Neural cell (in vitro differentiated cells): ENCODE measurements around the gene TARBP2.

Experiments used
- EZH2 ChIP-seq: fragments of 200-600, 300-800 bp; shearing (Covaris generic), sonication (generic); IDR thresholded peaks from 2 replicates; pipeline ENCODE4 v1.6.1; 2014; ENCODE audit warnings: antibody characterized with exemption, low read length, borderline replicate concordance, mild to moderate bottlenecking; ENCODE audit not compliant: insufficient read depth, poor library complexity, severe bottlenecking
- MXI1 ChIP-seq: fragments of 450-650 bp; conservative IDR thresholded peaks from 2 replicates; pipeline ENCODE4 v1.6.1; 2014; ENCODE audit warnings: antibody characterized with exemption, mild to moderate bottlenecking; ENCODE audit not compliant: poor library complexity, severe bottlenecking
- POLR2AphosphoS5 ChIP-seq: IDR thresholded peaks from 2 replicates; pipeline ENCODE4 v1.6.1; 2012
- RAD21 ChIP-seq: fragments of 450-650 bp; conservative IDR thresholded peaks from 2 replicates; pipeline ENCODE4 v1.6.1; 2014; ENCODE audit warnings: antibody characterized with exemption, mild to moderate bottlenecking, moderate library complexity
- TAF1 ChIP-seq: IDR thresholded peaks from 2 replicates; pipeline ENCODE4 v1.6.1; 2012; ENCODE audit warnings: low read depth
- TF ChIP-seq, protein P1 (sequence below): fragments of 450-650 bp; IDR thresholded peaks from 2 replicates; pipeline ENCODE4 v1.5.1; 2014; ENCODE audit warnings: antibody characterized with exemption, mild to moderate bottlenecking, moderate library complexity; ENCODE audit not compliant: poor library complexity, severe bottlenecking
- TF ChIP-seq, protein P2 (sequence below): IDR thresholded peaks from 2 replicates; pipeline ENCODE4 v1.6.1; 2012; ENCODE audit warnings: borderline replicate concordance

DNA sequence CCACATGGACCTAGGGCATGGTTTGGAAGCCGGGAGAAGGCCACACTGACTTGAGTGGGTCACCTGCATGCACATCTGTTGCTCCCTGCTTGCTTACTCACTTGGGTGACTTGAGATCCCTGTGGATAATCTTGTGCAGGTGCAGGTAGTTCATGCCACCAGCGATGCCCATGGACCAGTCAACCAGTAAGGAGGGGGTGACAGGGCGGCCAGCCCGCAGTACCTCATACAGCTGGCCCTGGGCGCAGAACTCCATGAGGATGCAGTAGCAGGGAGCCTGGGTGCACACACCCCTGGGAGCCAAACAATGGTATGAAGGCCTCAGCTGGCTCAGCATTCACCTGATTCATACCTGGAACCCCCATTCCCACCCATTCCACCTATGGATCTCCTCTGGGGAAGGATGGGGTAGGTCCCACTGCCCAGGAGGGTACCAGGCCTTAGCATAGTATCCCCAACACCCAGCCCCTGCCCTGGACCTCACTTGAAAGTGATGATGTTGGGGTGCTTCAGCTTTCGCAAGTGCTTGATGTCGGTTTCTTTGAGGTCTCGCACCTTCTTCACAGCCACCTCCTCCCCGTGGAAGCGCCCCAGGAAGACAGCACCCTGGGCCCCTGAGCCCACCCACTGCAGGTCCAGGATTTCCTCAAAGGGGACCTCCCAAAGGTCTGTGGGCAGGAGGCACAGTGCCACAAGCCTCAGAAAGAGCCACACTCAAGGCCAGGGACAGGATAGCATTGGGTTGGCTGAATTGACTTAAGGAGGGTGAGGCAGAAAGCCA, 14.9 kb upstream of the TARBP2 start:
- no peak for TF ChIP-seq RAD21
- TF ChIP-seq, protein P1, sequence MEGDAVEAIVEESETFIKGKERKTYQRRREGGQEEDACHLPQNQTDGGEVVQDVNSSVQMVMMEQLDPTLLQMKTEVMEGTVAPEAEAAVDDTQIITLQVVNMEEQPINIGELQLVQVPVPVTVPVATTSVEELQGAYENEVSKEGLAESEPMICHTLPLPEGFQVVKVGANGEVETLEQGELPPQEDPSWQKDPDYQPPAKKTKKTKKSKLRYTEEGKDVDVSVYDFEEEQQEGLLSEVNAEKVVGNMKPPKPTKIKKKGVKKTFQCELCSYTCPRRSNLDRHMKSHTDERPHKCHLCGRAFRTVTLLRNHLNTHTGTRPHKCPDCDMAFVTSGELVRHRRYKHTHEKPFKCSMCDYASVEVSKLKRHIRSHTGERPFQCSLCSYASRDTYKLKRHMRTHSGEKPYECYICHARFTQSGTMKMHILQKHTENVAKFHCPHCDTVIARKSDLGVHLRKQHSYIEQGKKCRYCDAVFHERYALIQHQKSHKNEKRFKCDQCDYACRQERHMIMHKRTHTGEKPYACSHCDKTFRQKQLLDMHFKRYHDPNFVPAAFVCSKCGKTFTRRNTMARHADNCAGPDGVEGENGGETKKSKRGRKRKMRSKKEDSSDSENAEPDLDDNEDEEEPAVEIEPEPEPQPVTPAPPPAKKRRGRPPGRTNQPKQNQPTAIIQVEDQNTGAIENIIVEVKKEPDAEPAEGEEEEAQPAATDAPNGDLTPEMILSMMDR = no peak
- TF ChIP-seq MXI1 = no peak
- TF ChIP-seq TAF1 = no peak
- no peak for TF ChIP-seq POLR2AphosphoS5
- TF ChIP-seq, protein P2, sequence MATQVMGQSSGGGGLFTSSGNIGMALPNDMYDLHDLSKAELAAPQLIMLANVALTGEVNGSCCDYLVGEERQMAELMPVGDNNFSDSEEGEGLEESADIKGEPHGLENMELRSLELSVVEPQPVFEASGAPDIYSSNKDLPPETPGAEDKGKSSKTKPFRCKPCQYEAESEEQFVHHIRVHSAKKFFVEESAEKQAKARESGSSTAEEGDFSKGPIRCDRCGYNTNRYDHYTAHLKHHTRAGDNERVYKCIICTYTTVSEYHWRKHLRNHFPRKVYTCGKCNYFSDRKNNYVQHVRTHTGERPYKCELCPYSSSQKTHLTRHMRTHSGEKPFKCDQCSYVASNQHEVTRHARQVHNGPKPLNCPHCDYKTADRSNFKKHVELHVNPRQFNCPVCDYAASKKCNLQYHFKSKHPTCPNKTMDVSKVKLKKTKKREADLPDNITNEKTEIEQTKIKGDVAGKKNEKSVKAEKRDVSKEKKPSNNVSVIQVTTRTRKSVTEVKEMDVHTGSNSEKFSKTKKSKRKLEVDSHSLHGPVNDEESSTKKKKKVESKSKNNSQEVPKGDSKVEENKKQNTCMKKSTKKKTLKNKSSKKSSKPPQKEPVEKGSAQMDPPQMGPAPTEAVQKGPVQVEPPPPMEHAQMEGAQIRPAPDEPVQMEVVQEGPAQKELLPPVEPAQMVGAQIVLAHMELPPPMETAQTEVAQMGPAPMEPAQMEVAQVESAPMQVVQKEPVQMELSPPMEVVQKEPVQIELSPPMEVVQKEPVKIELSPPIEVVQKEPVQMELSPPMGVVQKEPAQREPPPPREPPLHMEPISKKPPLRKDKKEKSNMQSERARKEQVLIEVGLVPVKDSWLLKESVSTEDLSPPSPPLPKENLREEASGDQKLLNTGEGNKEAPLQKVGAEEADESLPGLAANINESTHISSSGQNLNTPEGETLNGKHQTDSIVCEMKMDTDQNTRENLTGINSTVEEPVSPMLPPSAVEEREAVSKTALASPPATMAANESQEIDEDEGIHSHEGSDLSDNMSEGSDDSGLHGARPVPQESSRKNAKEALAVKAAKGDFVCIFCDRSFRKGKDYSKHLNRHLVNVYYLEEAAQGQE = no peak
- no peak for TF ChIP-seq EZH2
